NCI-H128 (cell line): ENCODE data around the gene VPS37B.

ENCODE experiments used
- DNase-seq: peaks from one replicate; lab custom pipeline; 2025; ENCODE audit not compliant: unreplicated experiment; lab: John Stamatoyannopoulos, UW

VPS37B gene

GRCh38 chr12:122855071-122855829 lies 40.7 kb downstream of the VPS37B start:
- DNase-seq: no peak

GRCh38 chr12:122854554-122854953 lies 41.4 kb downstream of the VPS37B start:
- DNase-seq: no peak

GRCh38 chr12:122853582-122854245 lies 42.2 kb downstream of the VPS37B start:
- no peak for DNase-seq

GRCh38 chr12:122852336-122853275 lies 43.3 kb downstream of the VPS37B start:
- no peak for DNase-seq

- DNase-seq: no peak
Measured at GRCh38 chr12:122851820-122852219, 44.1 kb downstream of the VPS37B start.

GRCh38 chr12:122850695-122851350 lies 45.1 kb downstream of the VPS37B start:
- DNase-seq: no peak

GRCh38 chr12:122850048-122850445 lies 45.9 kb downstream of the VPS37B start:
- DNase-seq: no peak

GRCh38 chr12:122849352-122850047 lies 46.4 kb downstream of the VPS37B start:
- DNase-seq: no peak

- DNase-seq: no peak
Measured at GRCh38 chr12:122848471-122849351, 47.2 kb downstream of the VPS37B start.

- DNase-seq: no peak
Measured at GRCh38 chr12:122847921-122848421, 48.0 kb downstream of the VPS37B start.

- DNase-seq: no peak
Measured at GRCh38 chr12:122847516-122847836, 48.4 kb downstream of the VPS37B start.

GRCh38 chr12:122846622-122847515 lies 49.1 kb downstream of the VPS37B start:
- no peak for DNase-seq

- peak; percentile 25 for DNase-seq
Measured at GRCh38 chr12:122845865-122846621, 49.9 kb downstream of the VPS37B start.

GRCh38 chr12:122845041-122845864 lies 50.7 kb downstream of the VPS37B start:
- DNase-seq: no peak

GRCh38 chr12:122844366-122844971 lies 51.5 kb downstream of the VPS37B start:
- DNase-seq: no peak

GRCh38 chr12:122843455-122843854 lies 52.5 kb downstream of the VPS37B start:
- DNase-seq: no peak
